T-helper 17 cell (primary cell): Measurements from ENCODE around the gene RTN4R. TPM values are rescaled to one million over a fixed set of nuclear protein-coding genes. Genes with fewer than 3 reads are reported as not detected.
A peak's percentile ranks its signal among the peaks of the same experiment; 100 is the strongest.
"Not testable (repeated sequence)": the region's sequence is repeated elsewhere in the genome, so short reads cannot be mapped to it uniquely, and the experiment has no call there.

Source experiments
- ATAC-seq: fragments of 150-1000 bp; cut with Tn5 transposase; 2 replicates; pipeline ENCODE4 v1.10.0; 2021; ENCODE audit warnings: mild to moderate bottlenecking, moderate library complexity
- DNase-seq, 3 donors: peaks; one replicate each; pipeline versions ENCODE4 v3.0.0 to v3.0.0-alpha.2; 2020 to 2021
- H3K9me3 ChIP-seq: one replicate; pipeline ENCODE4 v1.7.0; 2013; ENCODE audit warnings: low read length, mild to moderate bottlenecking; ENCODE audit not compliant: control insufficient read depth, poor library complexity, severe bottlenecking
- H3K27ac Mint-ChIP-seq: one replicate; pipeline ENCODE4 v1.8.0; 2022; ENCODE audit warnings: mild to moderate bottlenecking, moderate library complexity, mixed read lengths
- H3K27me3 Mint-ChIP-seq: one replicate; pipeline ENCODE4 v1.8.0; 2022; ENCODE audit warnings: mixed read lengths
- H3K36me3 Mint-ChIP-seq: one replicate; pipeline ENCODE4 v1.8.0; 2022; ENCODE audit warnings: low read depth, mixed read lengths
- H3K4me1 Mint-ChIP-seq: one replicate; pipeline ENCODE4 v1.8.0; 2022; ENCODE audit warnings: mild to moderate bottlenecking, mixed read lengths
- H3K4me3 Mint-ChIP-seq: one replicate; pipeline ENCODE4 v1.8.0; 2022; ENCODE audit warnings: mild to moderate bottlenecking, moderate library complexity, mixed read lengths
- total RNA-seq, 4 donors: library from RNA in 2 of 4; stranded (reverse) in 2 of 4; gene quantifications; one replicate each; pipeline ENCODE4 v1.2.3 and lab custom pipeline; 2022 to 2026

RTN4R gene
- total RNA-seq, 2 donors from 2014 or later, result 0.68 to 2.1 TPM

DNA sequence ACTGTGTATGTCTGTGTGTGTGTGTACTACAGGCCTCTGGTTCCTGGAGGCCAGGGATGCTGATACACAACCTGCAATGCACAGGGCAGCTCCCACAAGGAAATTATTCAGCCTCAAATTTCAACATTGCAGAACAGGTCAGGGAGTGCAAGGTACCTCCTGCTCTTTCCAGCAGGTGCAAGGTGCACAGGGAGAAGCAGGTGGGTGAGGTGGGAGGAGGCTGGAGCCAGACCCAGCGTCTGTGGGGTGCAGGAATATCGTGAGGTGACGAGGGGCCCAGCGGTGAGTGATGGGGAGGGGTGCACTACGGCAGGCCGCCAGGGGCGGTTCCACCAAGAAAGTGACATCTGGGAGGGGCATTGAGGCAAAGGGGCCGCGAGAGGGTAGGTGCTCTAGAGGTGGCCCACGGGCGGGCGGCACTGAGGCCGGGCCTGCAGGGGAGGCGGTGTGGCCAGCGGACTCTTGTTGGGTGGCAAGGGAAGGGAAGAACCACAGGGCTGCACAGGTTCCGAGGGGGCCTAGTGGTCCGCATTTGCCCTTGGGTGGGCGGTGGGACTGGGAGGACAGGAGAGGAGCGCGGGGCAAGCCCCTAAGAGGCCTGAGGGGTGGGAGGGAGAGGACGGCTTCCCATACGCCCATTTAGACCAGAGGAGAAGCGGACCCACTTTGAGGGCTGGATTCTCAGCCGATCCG is 30.1 kb upstream of the RTN4R start:
- Mint-ChIP-seq H3K4me1 (peaks cover 3% of the 10 kb centered on the region), H3K27me3 (no peaks in the 10 kb centered on the region), H3K27ac (peak overlapping the region; percentile 62), H3K36me3 (no peaks in the 10 kb centered on the region), H3K4me3 (peak overlapping the region; percentile 83)
- DNase-seq (no peak), ATAC-seq (no peak)
- no peaks in the 10 kb centered on the region for H3K9me3 ChIP-seq

DNA sequence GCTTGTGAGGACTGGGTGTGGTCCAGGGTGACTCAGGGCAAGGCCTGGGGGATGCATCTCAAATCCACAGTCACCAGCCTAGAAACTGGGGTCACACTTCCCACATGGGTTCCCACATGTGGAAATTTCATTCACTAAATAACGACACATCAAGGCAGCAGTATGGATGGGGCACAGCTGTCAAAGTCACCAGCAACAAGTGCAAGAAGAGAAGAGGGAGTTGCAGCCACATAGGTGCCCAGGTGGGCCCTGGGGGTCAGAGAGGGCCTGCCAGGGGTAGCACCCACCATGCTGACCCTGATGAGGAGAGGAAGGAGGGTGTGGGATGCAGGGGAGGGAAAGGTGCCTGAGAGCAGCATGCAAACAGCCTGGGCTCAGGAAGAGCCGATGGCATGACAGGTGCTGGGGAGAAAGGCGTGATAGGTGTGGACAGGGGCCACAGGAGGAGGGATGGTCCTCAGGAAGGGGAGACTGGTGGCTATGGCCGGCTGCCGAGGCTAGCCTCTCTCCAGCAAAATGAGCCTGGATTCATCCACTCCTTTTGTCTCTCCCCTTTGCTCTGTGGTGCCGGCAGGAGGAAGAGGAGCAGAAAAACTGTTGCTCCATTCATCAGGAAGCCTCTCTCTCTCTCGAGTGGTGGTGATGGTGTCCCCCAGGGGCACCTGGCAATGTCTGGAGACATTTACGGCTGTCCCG is 29.4 kb upstream of the RTN4R start:
- Mint-ChIP-seq H3K4me1 (peaks cover 3% of the 10 kb centered on the region), H3K27me3 (no peaks in the 10 kb centered on the region), H3K27ac (peak overlapping the region; percentile 62), H3K36me3 (no peaks in the 10 kb centered on the region), H3K4me3 (peak overlapping the region; percentile 83)
- H3K9me3 ChIP-seq, result no peaks in the 10 kb centered on the region
- DNase-seq (no peak), ATAC-seq (no peak)

DNA sequence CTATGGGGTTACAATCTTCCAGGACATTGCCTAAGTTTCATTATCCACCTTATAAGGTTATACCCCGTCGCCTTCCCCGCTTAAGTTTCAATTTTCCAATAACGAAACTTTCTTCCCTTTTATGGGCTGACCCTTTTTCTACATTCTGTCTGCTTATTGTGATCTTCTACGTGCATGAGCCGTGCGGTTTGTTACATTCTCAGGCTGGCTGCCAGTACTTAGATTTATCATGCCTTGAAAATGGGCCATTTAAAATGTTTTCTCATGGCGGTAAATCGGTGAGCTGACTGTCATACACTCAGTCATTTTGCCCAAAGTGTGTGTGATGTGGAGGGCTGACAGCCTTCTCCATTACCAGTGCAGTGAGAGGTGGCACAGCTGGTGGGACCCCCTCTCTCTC is 28.5 kb upstream of the RTN4R start:
- no peaks in the 10 kb centered on the region for H3K9me3 ChIP-seq
- DNase-seq (no peak), ATAC-seq (no peak)
- no peak overlapping the region for H3K27ac Mint-ChIP-seq
- no peaks in the 10 kb centered on the region for H3K36me3 Mint-ChIP-seq
- peaks cover 3% of the 10 kb centered on the region for H3K4me1 Mint-ChIP-seq
- H3K4me3 Mint-ChIP-seq, result no peak overlapping the region
- no peaks in the 10 kb centered on the region for H3K27me3 Mint-ChIP-seq

DNA sequence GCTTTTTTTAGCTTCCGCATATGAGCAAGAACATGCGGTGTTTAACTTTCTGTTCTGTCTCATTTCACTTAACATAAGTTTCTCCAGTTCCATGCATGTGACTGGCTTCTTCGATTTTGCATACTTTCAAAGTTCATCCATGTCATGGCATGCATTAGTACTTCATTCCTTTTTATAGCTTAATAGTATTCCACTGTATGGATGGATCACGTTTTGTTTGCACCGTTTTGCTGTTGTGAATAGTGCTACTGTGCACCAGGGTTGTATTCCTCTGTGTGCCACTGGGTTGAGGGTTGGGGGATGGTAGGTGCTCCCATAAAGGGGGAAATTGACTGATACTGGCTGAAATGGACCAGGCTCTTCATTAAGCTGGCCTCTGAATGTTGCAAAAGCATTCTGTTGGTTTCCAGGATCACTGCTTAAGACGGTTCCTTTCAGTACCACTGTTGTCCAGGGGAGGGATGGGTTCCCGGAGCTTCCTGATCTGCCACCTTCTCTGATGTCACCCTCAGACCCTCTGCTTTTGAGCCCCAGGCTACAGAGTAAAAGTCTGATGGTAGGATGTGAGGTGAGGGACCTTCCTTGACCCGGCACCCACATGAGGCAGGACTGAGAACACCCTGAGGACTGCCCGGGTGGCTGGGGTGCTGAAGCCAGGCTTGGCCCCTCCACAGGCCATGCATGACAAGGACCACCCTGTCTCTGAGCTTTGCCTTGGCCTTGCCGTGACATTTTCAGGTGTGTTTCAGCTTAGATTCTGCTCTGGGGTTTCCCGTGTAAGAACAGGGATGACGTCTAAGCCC is 27.3 kb upstream of the RTN4R start:
- Mint-ChIP-seq H3K27me3 (no peaks in the 10 kb centered on the region), H3K36me3 (no peaks in the 10 kb centered on the region), H3K4me3 (no peak overlapping the region), H3K4me1 (peaks cover 3% of the 10 kb centered on the region), H3K27ac (peak overlapping the region; percentile 14)
- DNase-seq (no peak), ATAC-seq (no peak)
- H3K9me3 ChIP-seq, result no peaks in the 10 kb centered on the region

DNA sequence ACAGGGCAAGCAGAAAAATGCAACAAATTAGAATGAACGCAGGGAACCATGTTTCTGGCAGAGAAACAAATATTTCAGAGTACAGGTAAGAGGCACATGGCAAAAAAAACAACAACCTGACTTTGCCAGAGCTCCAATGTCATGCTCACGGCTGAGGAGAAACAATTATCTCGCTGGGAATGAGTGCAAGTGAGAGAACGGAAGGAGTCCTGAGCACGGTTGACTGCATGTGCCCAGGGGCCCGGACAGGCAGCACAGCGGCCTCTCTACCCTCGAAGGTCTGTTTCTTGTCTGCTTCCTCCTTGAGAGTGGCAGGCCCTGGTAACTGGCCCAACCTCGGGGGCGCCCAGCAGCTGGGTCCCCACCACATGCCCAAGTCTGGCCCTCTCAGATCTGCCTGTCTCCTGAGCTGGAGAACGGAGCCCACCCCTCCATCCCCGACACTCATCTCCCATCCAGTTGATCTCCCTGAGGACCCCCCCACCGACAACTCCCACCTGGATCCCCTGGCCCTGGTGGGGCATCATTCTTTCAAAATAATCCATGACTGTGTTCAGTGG is 24.6 kb upstream of the RTN4R start:
- no peaks in the 10 kb centered on the region for H3K9me3 ChIP-seq
- no peak overlapping the region for H3K27ac Mint-ChIP-seq
- H3K4me3 Mint-ChIP-seq, result no peak overlapping the region
- H3K27me3 Mint-ChIP-seq, result no peaks in the 10 kb centered on the region
- DNase-seq (no peak), ATAC-seq (no peak)
- no peaks in the 10 kb centered on the region for H3K36me3 Mint-ChIP-seq
- H3K4me1 Mint-ChIP-seq, result no peaks in the 10 kb centered on the region

DNA sequence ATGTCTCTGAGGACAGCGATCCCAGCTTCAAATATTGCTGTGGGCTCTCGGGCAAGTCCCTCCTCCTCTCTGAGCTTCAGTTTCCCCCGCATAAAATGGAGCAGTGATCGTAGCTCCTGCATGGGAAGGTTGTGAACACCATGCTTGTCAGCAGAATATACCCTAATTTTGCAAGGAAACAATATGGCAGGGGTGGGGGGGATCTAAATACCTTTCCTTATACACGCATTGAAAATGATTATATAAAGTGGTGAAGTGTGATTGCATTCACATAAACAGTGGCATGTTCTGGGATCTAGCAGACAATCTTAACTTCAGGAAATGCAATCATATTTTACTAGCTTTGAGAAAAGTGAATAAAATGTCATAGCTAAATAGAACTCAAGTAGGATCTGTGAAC is 24.0 kb upstream of the RTN4R start:
- Mint-ChIP-seq H3K36me3 (no peaks in the 10 kb centered on the region), H3K4me1 (no peaks in the 10 kb centered on the region), H3K27ac (no peak overlapping the region), H3K27me3 (no peaks in the 10 kb centered on the region), H3K4me3 (no peak overlapping the region)
- no peak for DNase-seq
- H3K9me3 ChIP-seq, result no peaks in the 10 kb centered on the region
- ATAC-seq, result no peak

DNA sequence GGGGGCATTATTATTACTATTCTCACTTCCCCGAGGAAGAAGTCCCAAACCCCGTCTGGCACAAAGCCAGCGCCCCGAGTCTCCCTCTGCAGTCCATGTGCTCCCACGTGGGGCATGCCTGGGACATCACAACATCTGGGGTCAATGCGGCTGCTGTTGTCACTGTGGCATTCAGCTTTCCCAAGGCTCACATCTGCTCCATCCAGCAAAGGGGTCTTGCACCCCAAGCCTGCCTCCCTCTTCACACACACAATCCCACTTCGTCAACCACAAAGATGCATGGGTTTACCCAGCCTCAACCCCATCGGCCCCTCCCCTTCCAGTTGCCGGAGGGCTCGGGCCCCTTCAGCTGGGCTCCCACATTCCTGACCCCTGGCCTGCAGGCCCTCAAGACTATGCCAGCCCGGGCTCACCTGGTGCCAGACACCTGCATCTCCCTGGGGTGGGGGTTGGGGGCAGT is 23.5 kb upstream of the RTN4R start:
- no peaks in the 10 kb centered on the region for H3K36me3 Mint-ChIP-seq
- H3K27ac Mint-ChIP-seq, result no peak overlapping the region
- H3K27me3 Mint-ChIP-seq, result no peaks in the 10 kb centered on the region
- DNase-seq (no peak), ATAC-seq (no peak)
- H3K4me1 Mint-ChIP-seq, result no peaks in the 10 kb centered on the region
- no peaks in the 10 kb centered on the region for H3K9me3 ChIP-seq
- H3K4me3 Mint-ChIP-seq, result no peak overlapping the region

DNA sequence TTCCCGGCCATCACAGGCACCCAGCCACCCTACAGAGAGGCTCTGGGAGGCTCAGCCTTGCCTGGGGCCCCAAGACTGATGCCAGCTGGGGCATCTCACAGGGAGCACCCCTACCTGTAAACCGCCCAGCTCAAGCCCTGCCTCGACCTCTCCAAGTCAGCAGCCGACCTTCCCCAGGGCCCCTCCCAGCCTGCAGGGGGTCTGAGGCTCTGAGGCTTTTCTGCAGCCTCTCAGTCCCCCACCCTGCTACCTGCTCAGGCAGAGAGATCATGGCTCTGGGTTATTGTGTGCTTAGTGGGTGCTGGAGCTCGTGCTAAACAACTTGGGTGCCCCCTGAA is 23.1 kb upstream of the RTN4R start:
- Mint-ChIP-seq H3K4me3 (no peak overlapping the region), H3K27me3 (no peaks in the 10 kb centered on the region), H3K36me3 (no peaks in the 10 kb centered on the region), H3K4me1 (no peaks in the 10 kb centered on the region), H3K27ac (no peak overlapping the region)
- no peak for ATAC-seq
- no peak for DNase-seq
- no peaks in the 10 kb centered on the region for H3K9me3 ChIP-seq

DNA sequence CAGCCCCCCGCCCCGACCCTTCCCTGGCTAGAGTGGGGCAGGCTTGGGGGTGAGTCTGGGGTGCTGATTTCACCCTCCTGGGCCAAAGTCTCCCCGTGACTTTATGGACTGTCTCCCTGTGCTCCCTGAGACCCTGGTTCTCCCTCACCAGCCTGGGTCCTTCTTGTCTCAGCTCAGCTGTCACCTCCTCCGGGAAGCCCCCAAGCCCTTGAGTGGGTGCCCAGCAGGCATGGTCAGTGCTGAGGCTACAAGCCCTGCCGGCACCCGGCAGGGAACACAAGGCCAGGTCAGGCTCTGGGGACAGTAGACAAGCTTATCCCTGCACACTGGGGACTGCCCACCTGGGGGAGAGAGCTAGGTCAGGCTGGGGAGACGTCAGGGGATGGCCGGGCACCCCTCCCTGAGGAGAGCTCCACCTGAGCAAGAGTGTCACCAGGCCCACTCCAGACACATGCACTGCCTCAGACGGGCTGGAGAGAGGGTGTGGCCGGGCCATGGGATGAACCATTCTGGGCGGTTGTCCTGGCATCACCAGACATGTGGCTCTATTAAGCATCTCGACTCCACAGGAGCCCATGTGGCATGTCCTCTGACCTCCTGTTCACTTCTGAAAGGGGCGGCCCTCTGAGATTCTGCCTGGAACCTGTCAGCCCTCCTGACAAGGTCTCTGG is 22.6 kb upstream of the RTN4R start:
- ATAC-seq (no peak), DNase-seq (no peak)
- Mint-ChIP-seq H3K4me1 (no peaks in the 10 kb centered on the region), H3K27me3 (no peaks in the 10 kb centered on the region), H3K27ac (no peak overlapping the region), H3K4me3 (no peak overlapping the region), H3K36me3 (no peaks in the 10 kb centered on the region)
- H3K9me3 ChIP-seq, result no peaks in the 10 kb centered on the region

DNA sequence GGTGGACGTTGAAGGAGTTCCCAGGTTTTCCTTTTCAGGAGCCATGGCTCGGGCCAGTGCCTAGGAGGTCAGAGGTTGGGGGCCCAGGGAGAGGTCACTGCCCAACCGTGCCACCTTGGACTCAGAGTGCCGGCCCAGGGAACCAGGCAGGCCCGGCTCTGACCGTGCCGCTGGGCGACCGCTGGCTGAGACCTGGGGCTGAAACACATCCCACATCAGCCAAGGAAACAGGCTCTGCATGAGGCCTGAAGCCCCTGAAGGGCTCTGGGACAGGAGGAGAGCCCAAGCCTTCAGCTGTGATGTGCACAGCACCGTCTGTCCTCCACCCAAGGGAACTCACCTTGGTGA is 21.9 kb upstream of the RTN4R start:
- Mint-ChIP-seq H3K27ac (no peak overlapping the region), H3K4me1 (no peaks in the 10 kb centered on the region), H3K36me3 (no peaks in the 10 kb centered on the region), H3K4me3 (no peak overlapping the region), H3K27me3 (no peaks in the 10 kb centered on the region)
- DNase-seq, result no peak
- no peak for ATAC-seq
- no peaks in the 10 kb centered on the region for H3K9me3 ChIP-seq

DNA sequence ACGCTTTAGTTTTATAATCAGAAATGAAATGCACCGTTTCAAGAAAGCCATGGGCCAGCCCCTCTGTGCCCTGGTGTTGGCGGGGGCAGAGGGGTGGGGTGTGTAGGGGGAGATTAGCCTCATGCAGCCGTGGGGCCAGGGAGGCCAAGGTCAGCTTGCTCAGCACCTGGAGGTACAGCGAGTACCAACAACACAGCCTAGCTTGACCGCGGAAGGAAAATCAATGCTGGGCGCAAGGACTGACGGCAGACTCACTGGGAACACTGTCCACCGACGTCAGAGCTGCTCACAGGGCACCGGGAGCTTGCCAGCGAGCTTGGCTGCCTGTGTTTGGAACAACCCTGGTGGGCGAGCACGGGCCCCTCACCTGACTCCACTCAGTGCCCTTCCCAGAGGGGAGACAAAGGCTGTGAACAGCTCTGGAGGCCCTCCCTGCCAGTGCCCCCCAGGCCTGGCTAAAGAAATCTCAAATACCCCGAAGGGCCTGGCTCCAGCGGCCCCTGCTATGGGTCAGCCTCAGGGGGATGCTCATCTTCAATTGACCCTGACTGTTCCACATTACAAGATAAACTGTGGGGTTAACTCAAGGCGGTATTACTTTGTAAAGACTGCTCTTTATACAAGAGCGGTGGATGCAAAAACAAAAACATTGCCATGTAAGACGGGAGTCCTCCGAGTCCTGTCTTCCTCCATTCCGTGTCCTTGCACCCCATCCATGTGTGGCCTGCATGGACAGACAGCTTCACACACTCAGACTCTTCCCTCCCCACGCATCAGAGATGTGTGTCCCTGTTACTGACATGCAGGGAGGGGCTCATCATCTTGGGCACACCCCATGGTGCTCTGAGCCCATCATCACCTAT is 21.3 kb upstream of the RTN4R start:
- not testable (repeated sequence) for H3K9me3 ChIP-seq, ATAC-seq, DNase-seq, H3K36me3 Mint-ChIP-seq, H3K4me3 Mint-ChIP-seq, H3K4me1 Mint-ChIP-seq, H3K27me3 Mint-ChIP-seq, H3K27ac Mint-ChIP-seq

DNA sequence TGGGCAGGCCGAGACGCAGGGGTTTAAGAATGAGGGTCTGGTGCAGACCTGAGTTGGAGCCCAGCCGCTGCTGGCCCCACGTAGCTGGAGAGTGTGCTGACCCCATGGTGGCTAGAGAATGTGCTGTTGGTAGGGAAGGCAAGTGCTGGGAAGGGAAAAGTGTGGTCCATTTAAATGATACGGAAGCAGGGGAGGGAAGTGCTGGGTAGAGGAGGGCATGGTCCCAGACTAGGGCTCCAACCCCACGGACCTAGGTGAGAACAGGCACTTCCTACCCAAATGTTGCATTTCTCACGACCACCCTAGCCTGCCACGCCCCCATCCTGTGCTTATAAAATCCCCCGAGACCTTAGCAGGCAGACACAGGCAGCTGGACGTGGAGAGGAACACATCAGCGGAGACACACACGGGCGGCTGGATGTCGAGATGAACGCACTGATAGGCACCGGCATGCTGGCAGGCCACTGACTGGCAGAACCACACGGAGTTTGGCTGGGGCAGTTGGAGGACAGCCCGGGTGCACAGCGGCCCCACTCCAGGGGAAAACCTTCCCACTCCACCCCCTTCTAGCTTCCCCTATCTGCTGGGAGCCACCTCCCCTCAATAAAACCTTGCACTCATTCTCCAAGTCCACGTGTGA is 18.8 kb upstream of the RTN4R start:
- not testable (repeated sequence) for ATAC-seq, H3K9me3 ChIP-seq, H3K27me3 Mint-ChIP-seq, H3K4me1 Mint-ChIP-seq, H3K36me3 Mint-ChIP-seq, H3K4me3 Mint-ChIP-seq, DNase-seq, H3K27ac Mint-ChIP-seq
